Occipital lobe (tissue), 2 donors: Measurements from ENCODE around the gene PPHLN1. TPM values are rescaled to one million over a fixed set of nuclear protein-coding genes. Genes with fewer than 3 reads are reported as not detected.
"Not testable (repeated sequence)": the region's sequence is repeated elsewhere in the genome, so short reads cannot be mapped to it uniquely, and the experiment has no call there.

Experiments
- DNase-seq: peaks from one replicate; lab custom pipeline; 2025; lab: John Stamatoyannopoulos, UW
- total RNA-seq: library from RNA; depleted of rRNA; stranded (reverse); fragments of >200 nt; gene quantifications from one replicate; pipeline ENCODE4 v1.2.3, GENCODE V29; 2014

Gene PPHLN1
- total RNA-seq, 1 donor from 2014 or later = 76.0 TPM

- DNase-seq = no peak
These were observed 3.4 kb upstream of the PPHLN1 start for GRCh38 chr12:42322567-42322966.

GRCh38 chr12:42323856-42324255 is 2.1 kb upstream of the PPHLN1 start:
- no peak for DNase-seq

DNA sequence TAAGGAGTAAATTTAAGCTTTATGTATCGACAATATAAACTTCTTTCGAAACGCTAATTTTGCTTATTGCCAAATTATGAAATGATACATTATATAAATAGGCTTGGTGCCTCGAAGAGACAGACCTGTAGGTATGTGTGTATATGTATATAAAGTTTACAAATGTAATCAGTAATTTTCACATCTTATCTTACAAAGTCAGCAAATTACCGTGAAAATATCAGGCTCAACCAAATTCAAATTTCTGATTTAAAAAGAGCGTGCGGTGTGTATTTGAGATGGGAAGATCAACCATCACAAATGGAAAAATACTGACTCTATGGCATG is 678 bp upstream of the PPHLN1 start:
- no peak for DNase-seq

GRCh38 chr12:42326541-42327226 is 717 bp downstream of the PPHLN1 start:
- DNase-seq = no peak

- DNase-seq = no peak
These were observed 1.2 kb downstream of the PPHLN1 start for GRCh38 chr12:42327227-42327590.

- DNase-seq = not testable (repeated sequence)
These were observed 4.1 kb downstream of the PPHLN1 start for GRCh38 chr12:42330097-42330496.

GRCh38 chr12:42332301-42333285 is 6.6 kb downstream of the PPHLN1 start:
- no peak for DNase-seq

- DNase-seq = no peak
These were observed 10.3 kb downstream of the PPHLN1 start for GRCh38 chr12:42336286-42336685.

DNA sequence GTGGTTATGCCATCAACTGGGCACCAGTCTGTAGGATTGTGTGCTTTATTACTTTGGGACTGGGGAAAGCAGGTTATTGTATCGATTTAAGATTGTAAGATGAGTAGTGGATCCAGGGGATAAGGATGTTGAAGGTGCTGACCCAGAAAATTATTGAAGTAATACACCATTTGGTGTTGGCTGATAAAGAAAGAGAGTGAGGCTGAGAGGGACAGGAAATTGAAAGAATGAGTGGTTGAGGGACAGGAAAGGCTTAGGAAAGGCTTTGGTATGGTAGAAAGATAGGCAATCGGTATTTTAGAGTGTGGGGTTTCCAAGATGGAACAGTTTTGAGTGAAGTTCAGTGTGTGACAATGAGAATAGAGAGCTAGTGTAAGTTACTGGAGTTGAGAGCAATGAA is 12.3 kb downstream of the PPHLN1 start:
- DNase-seq = no peak

DNA sequence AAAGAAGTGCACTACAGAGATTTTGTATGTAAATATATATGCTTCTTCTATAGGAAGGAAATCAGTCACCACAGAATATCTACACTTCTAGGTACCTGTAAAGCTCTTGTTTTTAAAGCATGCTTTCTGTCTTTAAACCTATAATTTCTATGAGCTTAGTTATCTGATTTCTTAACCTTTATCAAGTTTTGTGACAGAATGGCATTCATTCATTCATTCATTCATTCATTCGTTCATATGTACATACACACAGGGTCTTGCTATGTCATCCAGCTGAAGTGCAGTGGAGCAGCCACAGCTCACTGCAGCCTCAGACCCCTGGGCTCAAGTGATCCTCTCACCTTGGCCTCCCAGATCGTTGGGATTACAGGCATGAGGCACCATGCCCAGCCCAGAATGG is 16.1 kb downstream of the PPHLN1 start:
- no peak for DNase-seq

DNA sequence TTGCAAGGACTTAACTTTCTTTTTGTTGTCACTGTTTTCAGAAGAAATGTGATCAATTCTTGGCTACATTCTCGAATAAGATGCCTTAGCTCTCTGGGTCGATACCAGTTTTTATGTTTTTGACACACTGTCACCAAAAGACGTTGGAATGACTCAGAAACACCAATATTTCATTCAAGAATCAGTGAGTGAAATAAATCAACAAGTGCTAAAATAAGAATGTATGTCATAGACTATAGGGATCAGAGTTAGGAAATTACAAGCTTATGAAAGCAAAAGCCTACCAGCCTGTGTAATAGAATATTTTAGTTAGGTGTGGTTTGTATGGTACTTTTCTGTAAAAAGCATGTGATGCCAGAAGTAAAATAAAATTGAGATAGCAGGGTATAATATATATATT is 17.8 kb downstream of the PPHLN1 start:
- DNase-seq = no peak

- no peak for DNase-seq
These were observed 20.5 kb downstream of the PPHLN1 start for GRCh38 chr12:42346403-42347002.

- DNase-seq = not testable (repeated sequence)
These were observed 23.4 kb downstream of the PPHLN1 start for GRCh38 chr12:42349119-42350020.

DNA sequence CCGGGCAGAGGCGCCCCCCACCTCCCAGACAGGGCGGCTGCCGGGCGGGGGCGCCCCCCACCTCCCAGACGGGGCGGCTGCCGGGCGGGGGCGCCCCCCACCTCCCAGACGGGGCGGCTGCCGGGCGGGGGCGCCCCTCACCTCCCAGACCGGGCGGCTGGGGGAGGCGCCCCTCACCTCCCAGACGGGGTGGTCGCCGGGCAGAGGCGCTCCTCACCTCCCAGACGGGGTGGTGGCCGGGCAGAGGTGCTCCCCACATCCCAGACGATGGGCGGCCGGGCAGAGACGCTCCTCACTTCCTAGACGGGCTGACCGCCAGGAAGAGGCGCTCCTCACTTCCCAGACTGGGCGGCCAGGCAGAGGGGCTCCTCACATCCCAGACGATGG is 24.0 kb downstream of the PPHLN1 start:
- not testable (repeated sequence) for DNase-seq

- DNase-seq = no peak
These were observed 30.4 kb downstream of the PPHLN1 start for GRCh38 chr12:42356344-42356743.

GRCh38 chr12:42360747-42361403 is 34.9 kb downstream of the PPHLN1 start:
- no peak for DNase-seq

DNA sequence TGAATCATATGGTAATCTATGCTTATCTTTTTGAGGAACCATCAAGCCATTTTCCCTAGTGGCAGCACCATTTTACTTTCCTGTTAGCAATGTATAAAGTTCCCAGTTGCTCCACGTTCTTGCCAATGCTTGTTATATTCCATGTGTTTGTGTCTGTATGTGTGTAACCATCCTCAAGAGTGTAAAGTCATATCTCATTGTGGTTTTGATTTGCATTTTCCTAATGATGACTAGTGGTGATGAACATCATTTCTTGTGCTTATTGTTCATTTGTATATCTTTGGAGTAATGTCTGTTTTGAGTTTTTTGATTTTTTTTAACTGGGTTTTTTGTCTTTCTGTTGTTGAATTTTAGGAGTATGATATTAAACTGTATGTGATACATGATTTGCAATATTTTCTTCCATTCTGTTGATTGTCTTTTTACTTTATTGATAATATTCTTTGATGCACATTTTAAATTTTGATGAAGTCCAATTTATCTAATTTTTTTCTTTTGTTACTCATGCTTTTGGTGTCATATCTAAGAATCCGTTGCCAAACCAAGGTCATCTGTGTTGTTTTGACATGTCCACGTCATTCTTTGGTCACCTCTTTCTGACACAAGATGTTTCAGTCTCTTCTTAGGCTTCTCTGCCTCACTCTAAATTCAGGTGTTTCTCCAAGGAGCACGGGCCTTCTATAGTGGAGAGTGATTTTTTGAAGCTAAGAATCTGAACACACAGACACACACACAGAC is 36.1 kb downstream of the PPHLN1 start:
- no peak for DNase-seq

- DNase-seq = no peak
These were observed 36.8 kb downstream of the PPHLN1 start for GRCh38 chr12:42362647-42363260.

DNA sequence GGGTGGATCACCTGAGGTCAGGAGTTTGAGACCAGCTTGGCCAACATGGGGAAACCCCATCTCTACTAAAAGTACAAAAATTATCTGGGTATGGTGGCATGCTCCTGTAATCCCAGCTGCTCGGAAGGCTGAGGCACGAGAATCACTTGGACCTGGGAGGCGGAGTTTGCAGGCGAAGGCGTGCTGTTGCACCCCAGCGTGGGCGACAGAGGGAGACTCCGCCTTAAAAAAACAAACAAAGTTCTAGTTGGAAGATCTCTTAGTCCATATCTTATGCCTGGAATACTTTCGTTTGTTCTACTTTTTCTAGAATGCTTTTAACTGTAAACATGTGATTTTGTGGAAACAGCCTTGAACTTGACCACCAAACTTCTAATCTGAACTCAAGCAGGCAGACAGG is 38.7 kb downstream of the PPHLN1 start:
- DNase-seq = no peak

- no peak for DNase-seq
These were observed 39.5 kb downstream of the PPHLN1 start for GRCh38 chr12:42365486-42365885.
